Measurements from ENCODE around the gene SMU1.
"Not testable (repeated sequence)": the region's sequence is repeated elsewhere in the genome, so short reads cannot be mapped to it uniquely, and the experiment has no call there.

Gene SMU1

GRCh38 chr9:33013962-33014664, 62.4 kb downstream of the SMU1 start:
- no peak for DNase-seq (ENCODE audit: low read depth)

- no peak for DNase-seq (ENCODE audit: low read depth)
Measured at GRCh38 chr9:33012328-33013069, 64.0 kb downstream of the SMU1 start.

- DNase-seq (ENCODE audit: low read depth), result no peak
Measured at GRCh38 chr9:33011831-33012230, 64.6 kb downstream of the SMU1 start.

- no peak for DNase-seq (ENCODE audit: low read depth)
Measured at GRCh38 chr9:33007755-33008154, 68.7 kb downstream of the SMU1 start.

GRCh38 chr9:33005335-33005734, 71.1 kb downstream of the SMU1 start:
- DNase-seq (ENCODE audit: low read depth), result not testable (repeated sequence)

- not testable (repeated sequence) for DNase-seq (ENCODE audit: low read depth)
Measured at GRCh38 chr9:33000682-33001055, 75.8 kb downstream of the SMU1 start.

GRCh38 chr9:32992595-32993238, 83.8 kb downstream of the SMU1 start:
- no peak for DNase-seq (ENCODE audit: low read depth)

- DNase-seq (ENCODE audit: low read depth), result no peak
Measured at GRCh38 chr9:32991897-32992594, 84.4 kb downstream of the SMU1 start.
